HG03066 (cell line): ENCODE measurements around the gene LINC00237.

Experiments
- ATAC-seq: cut with Tn5 transposase; IDR thresholded peaks from one replicate; pipeline ENCODE4 v1.9.1; 2021; ENCODE audit warnings: low read depth; ENCODE audit not compliant: unreplicated experiment

LINC00237 gene

DNA sequence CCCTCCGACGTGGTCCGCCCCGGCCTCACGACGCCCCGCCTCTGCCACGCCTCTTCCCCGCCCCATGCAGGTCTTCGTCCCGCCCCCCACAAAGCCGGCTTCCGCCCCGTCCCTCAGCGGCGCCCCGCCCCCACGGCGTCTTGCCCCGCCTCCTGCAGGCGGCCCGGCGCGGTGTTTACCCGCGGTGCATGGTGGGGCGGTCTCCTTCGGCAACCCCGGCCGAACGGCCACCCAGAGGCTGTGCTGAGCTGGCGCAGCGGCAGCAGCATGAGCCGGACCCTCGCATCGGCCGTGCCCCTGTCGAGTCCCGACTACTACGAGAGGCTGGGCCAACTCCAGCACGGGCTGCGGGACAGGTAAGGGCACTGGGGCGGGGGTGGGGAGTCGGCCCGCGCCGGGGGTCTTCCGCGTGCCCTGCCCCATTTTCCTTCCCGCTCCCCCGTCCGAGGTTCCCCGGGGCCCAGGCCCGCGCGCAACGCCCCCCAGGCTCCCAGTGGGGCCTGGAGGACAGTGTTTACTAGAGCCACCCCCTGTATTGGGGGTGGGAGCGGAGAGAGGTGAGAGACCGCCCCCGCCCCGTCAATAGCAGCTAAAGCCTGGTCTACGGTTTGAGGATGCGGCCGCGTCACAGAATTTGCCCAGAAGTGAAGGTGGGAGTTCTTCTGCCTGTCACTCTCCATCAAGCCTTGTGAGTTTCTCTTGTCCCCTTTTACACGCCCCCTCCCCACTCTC lies 19.9 kb upstream of the LINC00237 start, which contains the start of gene KIZ:
Gene KIZ (plus strand): TSS at position 234 of the 732 bp plus-strand sequence. CDS start 34 bp downstream, at position 268.
- ATAC-seq = peak; percentile 95

GRCh38 chr20:21125072-21125848 lies 19.1 kb upstream of the LINC00237 start:
- peak; percentile 28 for ATAC-seq

GRCh38 chr20:21124190-21124589 lies 18.0 kb upstream of the LINC00237 start:
- ATAC-seq = no peak

- no peak for ATAC-seq
These were observed 12.6 kb upstream of the LINC00237 start for GRCh38 chr20:21118782-21119181.

- no peak for ATAC-seq
These were observed 12.0 kb upstream of the LINC00237 start for GRCh38 chr20:21118138-21118537.

- no peak for ATAC-seq
These were observed 11.4 kb upstream of the LINC00237 start for GRCh38 chr20:21117521-21117920.

DNA sequence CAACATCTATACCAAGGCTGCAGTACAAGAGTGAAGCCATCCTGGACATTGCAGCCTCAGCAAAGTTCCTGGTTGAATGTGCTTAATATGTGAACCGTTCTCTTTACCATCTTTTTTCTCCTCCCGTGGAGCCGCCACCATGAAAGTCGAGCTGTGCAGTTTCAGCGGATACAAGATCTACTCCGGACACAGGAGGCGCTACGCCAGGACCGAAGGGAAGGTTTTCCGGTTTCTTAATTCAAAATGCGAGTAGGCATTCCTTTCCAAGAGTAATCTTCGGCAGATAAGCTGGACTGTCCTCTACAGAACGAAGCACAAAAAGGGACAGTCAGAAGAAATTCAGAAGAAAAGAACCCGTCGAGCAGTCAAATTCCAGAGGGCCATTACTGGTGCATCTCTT lies 8.4 kb upstream of the LINC00237 start:
- no peak for ATAC-seq

- no peak for ATAC-seq
These were observed 7.5 kb upstream of the LINC00237 start for GRCh38 chr20:21113697-21114096.

- ATAC-seq = no peak
These were observed 5.3 kb upstream of the LINC00237 start for GRCh38 chr20:21111416-21111815.

DNA sequence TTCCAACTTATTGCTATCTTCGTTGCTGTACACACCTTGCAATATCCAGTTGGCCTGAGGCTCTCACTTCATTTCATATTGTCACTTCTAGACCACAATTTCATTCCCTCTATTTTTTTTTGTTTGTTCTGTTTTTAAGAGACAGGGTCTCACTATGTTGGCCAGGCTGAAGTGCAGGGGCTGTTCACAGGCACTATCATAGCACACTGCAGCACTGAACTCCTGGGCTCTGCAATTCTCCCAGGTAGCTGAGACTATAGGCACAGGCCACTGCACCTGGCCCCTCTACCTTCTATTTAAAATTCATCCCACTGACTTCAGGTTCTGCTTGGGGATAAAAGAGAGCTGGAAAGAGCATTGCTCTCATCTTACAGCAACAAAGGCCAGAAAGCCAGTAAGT lies 4.7 kb upstream of the LINC00237 start:
- ATAC-seq = no peak

- no peak for ATAC-seq
These were observed 3.0 kb upstream of the LINC00237 start for GRCh38 chr20:21109144-21109543.

GRCh38 chr20:21105429-21106170 lies 558 bp downstream of the LINC00237 start:
- no peak for ATAC-seq

DNA sequence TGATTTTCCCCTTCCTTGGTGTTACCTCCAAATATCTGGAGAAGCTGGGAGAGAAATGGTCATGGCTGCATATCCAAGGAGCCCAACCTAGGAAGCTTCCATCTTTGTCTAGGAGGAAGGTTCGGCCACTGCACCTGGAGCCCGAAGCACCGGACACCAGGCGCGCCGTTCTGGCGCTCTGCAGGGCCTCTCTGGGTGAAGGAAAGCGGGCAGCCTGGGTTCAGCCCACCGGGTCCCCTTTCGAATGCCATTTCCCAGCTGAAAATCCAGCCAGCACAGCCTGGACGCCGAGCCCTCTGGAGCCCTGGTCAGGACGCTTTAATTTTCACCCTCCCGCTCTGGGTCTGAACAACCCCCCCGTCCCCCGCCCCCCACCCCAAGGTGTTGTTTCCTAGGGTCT lies 1.2 kb downstream of the LINC00237 start:
- no peak for ATAC-seq

GRCh38 chr20:21104466-21104761 lies 1.7 kb downstream of the LINC00237 start:
- ATAC-seq = no peak

- no peak for ATAC-seq
These were observed 2.3 kb downstream of the LINC00237 start for GRCh38 chr20:21103582-21104465.

DNA sequence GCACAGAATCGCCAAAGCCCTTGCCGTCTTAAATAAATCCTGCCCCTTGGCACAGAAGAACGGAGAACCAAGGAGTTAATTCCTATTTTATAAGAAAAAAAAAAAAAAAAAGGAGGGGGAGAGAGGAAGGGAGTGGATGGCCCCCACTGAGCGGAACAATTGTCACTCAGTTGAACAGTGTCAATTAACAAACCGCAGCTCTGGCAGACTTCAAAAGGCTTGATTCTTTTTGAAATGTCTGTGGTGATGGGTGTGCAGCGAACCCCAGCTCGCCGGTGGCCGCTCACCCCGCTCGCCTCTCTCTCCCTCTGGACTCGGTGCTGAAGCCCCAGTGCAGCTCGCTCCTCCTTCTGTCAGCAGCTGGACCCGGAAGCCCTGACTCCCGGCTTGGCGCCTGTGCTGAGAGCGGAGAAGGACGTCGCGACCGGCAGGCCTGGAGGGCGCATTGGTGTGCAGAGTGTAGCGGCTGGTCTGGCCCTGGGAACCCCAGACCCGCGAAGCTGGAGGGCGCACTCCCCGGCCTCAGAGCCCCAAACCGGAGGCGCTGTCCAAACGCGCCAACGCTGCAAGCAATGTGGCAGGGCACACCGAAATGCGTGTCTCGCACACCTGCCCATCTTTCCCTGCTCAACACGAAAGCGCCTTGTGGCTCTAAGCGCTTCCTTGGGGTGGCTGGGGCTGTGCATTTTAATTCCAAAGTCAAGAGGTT lies 3.4 kb downstream of the LINC00237 start:
- ATAC-seq = no peak

DNA sequence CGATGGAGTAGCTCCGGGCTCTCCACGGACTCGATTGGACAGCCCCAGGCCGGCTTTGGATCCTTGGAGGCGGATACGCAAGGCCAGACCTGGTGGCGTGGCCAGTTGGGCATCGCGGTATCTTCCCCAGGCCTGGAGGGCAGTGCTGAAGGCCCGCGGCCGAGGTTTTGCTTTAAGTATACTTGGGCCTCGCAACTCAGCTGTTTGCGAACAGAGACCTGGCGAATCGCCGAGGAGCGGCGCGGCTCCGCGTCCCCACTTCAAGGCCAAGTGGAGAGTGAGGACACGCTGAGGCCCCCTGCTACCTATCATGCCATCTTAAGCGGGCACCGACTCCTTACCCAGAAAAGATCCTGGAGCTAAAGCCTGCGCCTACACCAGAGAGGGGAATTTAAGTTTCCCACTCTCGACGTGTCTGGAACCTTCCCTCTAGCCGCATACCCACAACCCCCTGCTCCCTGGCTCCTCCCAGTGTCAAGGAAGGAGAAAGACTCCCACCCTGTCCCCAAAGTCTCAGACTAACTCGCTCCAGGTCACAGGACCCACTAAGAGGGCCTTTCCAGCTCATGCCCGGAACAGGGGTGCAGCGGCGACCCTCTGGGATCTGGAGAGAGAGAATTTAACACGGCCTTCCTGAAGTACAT lies 4.1 kb downstream of the LINC00237 start:
- ATAC-seq = no peak

DNA sequence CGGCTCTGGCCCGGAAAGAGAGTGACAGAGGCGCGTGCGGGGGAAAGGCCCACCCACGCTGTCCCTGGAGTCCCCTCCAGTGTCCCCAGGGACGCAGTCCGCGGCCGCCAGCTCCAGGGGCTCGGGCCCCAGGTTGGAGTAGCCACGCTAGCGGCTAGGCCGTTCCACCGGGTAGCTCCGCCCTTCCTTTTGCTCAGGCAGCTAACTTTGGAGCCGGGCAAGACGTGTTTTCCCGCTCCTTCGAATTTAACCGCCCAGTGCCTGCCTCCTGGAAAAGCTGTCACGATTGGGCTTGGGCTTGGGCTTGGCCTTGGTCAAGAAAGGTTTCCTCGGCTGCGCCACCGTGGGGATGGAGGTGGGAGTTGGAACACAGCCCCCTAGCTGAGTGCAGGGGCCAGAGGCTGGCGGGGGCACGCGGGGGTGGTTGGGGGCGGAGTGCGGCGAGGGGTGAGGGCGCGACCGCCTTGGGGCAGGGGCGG lies 4.7 kb downstream of the LINC00237 start:
- no peak for ATAC-seq
